GM18508 (cell line): Measurements from ENCODE around the gene VIM.

Source experiments
- ATAC-seq: cut with Tn5 transposase; IDR thresholded peaks from one replicate; pipeline ENCODE4 v1.9.1; 2021; ENCODE audit warnings: moderate number of reproducible peaks; ENCODE audit not compliant: insufficient read depth, unreplicated experiment

The VIM gene

DNA sequence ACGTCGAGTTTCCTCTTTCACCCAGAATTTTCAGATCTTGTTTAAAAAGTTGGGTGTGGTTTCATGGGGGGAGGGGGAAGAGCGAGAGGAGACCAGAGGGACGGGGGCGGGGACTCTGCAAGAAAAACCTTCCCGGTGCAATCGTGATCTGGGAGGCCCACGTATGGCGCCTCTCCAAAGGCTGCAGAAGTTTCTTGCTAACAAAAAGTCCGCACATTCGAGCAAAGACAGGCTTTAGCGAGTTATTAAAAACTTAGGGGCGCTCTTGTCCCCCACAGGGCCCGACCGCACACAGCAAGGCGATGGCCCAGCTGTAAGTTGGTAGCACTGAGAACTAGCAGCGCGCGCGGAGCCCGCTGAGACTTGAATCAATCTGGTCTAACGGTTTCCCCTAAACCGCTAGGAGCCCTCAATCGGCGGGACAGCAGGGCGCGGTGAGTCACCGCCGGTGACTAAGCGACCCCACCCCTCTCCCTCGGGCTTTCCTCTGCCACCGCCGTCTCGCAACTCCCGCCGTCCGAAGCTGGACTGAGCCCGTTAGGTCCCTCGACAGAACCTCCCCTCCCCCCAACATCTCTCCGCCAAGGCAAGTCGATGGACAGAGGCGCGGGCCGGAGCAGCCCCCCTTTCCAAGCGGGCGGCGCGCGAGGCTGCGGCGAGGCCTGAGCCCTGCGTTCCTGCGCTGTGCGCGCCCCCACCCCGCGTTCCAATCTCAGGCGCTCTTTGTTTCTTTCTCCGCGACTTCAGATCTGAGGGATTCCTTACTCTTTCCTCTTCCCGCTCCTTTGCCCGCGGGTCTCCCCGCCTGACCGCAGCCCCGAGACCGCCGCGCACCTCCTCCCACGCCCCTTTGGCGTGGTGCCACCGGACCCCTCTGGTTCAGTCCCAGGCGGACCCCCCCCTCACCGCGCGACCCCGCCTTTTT, at the start of gene VIM:
VIM (plus strand) TSS at position 151 of the 925 bp plus-strand sequence. CDS start 1,182 bp downstream, outside the sequence.
- ATAC-seq: peak; percentile 25

DNA sequence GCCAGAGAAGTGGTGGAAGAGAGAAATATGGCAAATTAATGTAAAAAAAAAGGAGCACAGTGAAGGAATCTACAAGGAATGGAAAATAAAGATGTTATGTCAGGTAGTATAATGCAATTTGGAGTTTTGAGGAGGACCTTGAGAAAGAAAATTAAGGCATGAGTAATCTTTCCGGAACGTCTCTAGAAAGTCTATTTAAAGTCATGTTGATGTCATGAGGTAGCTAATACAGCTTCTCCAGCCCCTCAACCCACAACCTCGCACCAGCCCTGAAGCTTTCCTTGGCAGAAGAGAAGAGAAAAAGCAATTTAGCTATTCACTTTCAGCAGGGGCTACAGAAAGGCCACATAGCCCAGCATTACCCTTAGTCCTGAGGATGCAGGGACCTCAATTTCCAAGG, 49.0 kb upstream of the VIM start:
- ATAC-seq: no peak

DNA sequence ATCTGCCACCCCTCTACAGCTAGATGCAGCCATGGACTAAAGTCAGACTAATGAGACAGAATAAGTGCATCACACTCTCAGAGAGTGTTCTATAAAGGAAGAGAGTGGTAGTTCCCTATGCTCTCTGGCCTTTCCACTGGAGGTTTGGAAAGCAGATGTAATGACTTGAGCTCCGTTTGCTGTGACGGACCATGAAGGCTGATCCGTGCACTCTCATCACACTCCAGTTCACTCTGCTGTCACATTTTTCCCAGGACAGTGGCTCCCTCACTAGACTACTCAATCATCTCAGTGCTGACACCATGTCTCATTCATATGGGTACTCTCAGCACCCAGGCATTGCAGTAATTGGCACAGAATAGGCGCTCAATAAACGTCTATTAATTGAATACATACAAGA, 46.9 kb upstream of the VIM start:
- no peak for ATAC-seq

DNA sequence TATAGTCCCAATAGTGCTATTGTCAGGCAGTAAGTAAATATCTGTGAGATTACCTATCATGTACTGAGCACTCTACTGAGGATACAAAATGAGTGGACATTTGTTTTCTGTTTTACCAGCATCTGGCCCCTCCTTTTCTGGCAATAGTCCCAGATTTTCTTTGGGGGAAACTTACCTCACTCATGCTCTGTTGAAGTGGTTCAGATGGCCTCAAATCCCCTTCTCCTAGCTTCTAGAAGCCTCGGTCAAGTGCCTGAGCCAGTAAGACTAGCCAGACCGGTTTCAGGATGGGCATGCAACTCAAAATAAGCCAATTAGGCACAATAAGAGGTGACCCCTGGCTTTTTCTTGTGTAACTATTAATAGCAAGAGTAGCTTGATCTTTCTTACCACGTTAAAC, 46.3 kb upstream of the VIM start:
- ATAC-seq: no peak

DNA sequence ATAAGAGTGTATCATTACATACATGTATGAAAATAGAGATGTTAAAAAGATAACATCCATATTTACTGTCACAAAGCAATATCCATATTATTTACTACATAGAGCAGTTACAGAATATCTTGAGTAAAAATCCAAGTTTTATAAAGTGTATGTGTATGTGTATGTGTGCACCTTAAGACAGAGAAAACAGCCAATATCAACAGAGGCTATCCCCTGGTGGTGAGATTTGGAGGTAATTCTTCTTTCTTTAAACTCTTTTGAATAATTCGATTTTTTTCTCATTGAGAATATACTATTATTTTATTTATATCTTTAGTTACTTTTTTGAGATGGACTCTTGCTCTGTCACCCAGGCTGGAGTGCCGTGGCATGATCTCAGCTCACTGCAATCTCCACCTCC, 44.9 kb upstream of the VIM start:
- no peak for ATAC-seq

DNA sequence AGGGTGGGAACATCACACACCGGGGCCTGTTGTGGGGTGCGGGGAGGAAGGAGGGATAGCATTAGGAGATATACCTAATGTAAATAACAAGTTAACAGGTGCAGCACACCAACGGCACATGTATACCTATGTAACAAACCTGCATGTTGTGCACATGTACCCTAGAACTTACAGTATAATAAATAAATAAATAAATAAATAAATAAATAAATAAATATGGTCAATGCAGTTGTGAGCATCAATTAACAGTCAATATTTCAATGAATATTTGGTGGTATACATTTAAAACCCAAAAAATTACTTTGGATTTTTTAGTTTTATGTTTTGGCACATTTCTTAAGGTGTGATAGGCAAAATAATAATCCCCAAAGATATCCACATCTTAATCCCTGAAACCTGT, 42.2 kb upstream of the VIM start:
- no peak for ATAC-seq

DNA sequence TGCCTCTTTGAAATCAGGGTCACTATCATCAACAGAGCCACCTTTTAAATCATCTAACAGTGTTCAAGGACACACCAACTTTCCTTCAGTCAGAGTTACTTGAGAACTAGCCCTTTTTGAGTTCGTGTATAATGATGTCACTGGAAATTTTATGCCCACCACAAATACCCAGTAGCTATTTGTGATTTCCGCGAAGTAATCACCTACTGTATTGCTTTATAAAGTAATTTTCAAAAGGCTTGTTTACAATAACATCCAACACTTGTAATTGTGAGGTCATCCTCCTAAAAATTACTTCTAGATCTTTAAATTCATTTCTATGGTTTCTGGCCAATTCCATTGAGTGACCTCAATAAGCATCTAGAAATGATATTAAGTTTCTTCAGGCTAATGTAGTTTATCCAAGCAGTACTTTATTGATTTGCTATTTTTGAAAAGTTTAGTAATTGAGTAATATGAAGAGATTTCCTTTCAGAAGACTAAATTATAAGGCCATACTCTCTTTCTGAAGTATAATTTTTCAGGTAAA, 39.3 kb upstream of the VIM start:
- no peak for ATAC-seq

DNA sequence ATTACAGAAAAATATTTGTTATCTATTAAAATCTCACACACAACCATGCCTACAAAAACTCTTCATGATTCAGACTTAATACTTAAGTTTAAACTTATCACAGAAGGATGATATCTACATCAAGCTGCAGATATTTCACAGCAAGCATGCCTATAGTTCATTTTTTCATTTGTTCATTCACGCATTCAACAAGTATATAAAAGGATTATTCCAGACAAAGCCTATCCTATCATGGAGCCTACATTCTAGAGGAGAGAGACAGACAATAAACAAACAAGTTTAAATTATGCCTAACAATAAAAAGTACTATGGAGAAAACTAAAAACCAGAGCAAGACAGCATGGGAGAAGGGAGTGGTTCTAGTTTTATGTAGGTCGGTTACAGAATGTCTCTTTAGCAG, 37.4 kb upstream of the VIM start:
- ATAC-seq: no peak

DNA sequence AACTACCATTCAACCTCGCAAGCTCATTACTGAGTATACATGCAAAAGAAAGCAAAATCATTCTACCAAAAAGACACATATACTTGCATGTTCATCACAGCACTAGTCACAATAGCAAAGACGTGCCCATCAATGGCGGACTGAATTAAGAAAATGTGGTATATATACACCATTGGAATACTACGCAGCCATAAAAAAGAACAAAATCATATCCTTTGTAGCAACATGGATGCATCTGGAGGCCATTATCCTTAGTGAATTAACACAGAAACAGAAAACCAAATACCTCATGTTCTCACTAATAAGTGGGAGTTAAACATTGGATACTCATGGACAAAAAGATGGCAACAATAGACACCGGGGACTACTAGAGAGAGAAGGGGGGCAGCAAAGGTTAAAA, 33.0 kb upstream of the VIM start:
- ATAC-seq: no peak

DNA sequence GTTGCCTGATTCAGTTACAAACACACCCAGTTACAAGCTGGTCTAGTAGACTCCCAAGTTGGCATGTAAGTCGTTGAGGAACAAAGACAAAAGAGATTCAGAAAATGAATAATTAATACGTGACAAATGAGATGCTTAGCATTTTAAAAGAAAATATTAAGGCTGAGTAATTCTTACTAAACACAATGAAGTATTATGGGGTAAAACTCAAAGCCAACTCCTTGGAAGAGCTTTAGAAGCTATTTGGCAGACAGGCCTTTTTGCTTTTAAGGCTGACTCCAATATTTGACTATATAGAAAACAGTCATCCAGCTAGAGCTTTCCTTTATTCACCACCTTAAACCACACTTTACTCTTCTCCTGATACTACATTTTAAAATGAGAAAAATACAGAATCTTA, 32.0 kb upstream of the VIM start:
- no peak for ATAC-seq

DNA sequence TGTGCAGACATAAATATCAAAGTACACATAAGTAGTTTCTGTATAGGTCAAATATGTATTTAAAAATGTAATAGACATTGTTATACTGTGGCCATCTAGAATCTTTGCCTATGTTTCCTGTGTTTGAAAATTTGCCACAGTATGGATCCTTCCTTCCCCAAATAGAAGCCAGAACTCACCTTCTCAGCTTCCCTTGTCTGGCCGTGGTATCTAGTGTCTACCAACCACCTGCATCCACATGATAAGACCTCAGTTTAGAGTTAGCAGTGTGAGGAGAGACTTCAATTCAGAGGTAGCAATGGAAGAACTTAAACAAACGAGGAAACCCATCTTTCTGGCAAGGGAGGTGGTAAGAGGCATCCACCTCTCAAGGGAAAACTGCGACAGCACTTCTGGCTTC, 31.5 kb upstream of the VIM start:
- ATAC-seq: no peak

DNA sequence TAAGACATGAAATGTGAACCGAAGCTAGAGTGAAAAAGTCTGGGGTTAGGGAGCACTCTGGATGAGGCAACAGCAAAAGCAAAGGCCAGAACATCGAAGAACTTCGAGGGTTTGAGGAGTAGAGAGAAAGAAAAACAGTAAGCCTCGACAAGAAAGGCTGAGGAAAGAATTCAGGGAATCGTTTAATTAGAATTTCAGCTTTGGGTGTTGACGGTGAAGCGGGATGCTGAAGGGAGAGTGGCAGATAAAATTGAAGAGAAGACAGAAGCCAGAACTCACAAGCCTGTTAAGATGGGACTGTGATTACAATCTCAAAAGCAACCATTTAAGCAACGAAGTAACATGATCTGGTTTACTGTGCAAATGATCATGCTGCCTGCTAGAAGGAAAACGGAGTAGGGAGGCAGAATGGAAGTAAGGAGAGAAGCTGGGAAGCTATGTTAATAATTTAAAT, 28.7 kb upstream of the VIM start:
- no peak for ATAC-seq

DNA sequence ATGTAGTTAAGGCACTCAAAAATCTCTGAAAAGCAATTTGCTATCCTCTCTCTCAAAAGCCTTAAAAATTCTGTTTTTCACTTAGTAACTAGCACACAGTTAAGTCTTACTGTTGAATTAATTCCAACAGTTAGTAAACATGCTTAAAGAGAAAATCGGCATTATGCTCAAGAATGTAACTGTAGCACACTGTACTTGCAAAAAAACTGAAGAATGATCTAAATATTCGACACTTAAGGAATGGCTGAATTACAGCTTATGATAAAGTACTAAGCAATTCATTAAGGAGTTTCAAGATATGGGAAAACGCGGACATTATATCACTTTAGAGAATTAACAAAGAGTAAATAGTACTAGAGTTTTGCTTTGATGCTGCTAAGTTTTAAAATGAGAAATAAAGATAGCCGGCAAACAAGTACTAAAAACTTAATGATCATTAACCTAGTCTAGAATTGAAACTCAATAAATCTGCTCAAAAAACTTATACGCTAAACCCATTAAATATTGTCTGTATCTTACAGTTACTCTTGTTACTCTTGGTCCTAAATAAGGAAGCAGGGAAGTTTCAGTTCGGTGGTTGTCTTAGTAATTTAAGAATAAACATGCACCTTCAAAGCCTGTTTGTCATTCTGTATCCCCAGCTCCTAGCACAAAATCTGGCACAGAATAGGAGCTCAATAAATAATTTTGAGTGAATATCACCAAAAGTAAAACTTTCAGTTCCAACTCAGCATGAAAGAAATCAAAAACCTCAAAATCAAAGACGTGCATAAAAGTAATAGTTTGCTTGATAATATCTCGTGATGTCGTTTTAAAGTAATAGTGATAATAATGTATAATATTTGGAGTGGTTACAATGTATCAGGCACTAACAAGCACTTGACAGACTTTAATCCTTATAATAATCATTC, 27.8 kb upstream of the VIM start:
- ATAC-seq: no peak

DNA sequence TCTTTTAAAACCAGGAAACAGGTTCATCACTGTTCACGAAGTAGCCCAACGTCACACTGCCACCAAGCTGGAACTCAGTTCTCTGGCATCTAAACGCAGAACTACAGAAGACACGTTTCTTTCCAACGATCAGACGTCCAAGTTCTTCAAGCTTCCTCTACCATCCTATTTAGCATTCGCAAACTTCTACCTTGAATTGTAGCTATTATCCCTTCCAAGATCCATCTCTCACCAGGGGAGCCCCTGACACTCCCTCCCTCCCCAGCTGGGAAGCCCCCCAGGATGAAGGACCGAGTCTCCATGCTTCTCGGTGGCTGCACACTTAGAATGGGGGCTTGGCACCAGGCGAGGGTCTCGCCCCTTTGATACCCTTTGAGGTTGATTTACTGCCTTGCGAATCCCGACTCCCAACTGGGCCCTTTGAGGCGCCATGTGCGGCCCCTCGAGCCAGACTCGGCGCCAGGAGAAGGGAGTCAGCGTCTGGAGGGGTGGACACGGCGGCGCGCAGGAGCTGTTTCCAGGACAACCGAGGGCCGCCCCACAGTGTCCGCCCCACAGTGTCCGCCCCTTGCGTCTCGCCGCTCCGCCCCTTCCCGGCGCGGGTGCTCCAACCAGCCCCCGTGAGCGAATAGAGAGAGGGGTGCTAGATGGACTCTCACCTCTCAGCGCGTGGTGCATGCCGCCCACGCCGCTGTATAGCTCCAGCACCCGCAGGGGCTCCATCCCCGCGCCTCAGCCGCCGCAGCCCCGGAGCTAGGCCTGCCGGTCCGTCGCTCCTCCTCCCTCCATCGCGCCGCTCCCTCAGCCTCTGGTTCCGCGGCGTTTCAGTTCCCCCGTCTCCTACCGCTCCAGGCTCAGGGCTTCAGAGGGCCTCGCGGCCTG, 26.9 kb upstream of the VIM start, which contains the start of gene TRDMT1:
TRDMT1 (minus strand) TSS at position 761 of the 882 bp plus-strand sequence; CDS start at position 723, 38 bp downstream.
- peak; percentile 70 for ATAC-seq

DNA sequence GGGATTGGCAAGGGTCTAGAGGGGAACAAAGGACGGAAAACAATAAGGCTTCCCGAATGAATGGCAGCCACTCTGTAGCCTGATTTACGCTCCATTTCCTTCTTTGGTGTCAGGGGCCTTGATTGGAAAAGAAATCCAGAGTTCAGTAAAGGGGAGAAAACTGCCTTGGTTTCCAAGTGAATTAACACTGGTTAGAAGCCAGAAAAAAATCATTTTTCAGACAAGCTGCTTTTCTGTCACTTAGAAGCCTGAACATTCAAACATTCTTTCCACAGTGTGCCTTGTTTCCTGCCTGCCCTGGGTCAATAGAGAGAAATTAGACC, 26.3 kb upstream of the VIM start:
- ATAC-seq: no peak

DNA sequence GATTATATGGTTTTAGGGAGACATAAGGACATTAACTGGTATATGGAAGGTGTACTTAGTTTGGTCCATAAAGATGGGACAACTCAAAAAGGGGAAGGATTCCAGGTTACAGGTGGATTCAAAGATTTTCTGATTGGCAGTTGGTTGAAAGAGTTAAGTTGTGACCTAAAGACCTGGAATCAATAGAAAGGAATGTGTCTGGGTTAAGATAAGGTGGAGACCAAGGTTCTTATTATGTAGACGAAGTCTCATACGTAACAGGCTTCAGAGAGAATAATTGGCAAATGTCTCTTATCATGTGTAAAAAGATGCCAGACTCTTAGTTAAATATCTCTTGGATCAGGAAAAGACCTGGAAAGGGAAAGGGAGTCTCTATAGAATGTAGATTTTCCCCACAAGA, 25.5 kb upstream of the VIM start:
- no peak for ATAC-seq

DNA sequence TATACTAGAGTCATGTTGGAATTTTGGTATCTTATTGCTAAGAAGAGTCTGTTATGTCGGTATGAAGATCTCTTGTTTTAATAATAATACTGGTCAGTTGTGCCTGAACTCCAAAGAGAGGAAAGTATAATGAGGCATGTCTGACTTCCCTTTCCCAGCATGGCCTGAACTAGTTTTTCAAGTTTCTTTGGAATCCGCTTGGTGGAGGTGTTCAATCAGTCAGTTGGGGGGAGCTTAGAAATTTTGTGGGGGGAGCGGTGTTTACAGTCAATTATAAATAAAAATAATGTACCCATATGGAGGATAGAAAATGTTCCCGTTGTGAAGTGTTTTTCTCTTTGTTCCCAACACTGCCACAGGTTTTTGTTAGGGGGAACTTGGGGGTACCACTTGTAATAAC, 25.0 kb upstream of the VIM start:
- ATAC-seq: no peak

DNA sequence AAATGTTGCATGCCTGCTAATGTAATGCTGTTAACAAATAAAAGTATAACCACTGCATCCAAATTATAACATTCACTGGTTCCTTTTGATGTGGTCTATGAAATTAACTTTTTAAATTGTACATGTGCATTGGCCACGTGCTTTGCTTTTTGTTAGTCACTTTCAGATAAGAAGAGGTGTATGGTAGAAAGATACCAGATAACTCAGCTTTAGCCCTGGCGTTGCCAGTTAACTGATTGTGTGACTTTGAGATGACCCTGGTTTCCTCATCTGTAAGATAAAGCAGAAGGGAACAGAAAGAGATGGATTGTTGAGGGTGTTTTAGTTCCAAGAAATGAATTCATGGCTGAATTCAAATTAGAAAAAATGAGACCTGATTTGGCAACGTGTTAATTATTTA, 24.6 kb upstream of the VIM start:
- no peak for ATAC-seq

DNA sequence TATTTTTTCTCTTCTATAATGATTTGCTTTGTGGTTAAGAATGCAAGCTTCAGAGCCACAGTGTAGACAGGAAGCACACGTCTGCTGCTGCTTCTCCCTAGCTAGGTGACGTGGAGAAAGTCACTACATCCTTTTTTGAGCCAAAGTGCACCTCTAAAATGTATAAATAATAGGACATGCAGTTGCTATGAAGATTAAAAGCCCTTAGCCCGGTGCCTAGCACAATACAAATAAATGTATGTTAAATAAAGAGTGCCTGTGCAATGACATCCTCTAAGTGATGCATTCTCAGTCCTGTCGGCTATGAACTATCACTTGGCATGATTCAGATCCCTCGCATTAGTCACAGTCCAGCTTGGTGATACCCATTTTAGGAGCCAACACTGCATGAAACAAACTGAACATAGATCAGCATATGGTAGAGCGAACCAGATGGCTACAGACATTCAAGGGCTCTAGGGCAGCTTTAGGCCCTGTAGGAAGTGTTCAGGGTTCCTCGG, 21.8 kb upstream of the VIM start:
- ATAC-seq: peak; percentile 72

DNA sequence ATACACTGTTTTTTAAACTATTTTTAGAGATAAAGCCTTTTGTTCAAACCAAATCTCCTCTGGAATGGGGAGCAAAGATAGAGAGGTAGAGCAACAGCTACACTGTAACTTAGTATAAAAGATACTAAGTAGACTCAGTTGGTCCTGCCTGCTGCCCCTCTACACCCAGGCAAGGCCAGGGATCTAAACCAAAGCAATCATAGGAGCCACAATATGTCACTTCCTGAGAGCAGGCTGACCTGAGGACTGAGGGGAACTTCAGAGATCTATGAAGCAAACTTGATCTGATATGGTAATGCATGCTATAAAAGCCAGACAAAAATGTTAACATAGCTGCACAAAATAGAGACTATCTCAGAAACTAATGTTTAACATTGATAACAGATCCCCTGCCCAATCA, 19.6 kb upstream of the VIM start:
- ATAC-seq: no peak
